GM15510 (cell line): ENCODE results near the gene ANKRD44.

ENCODE experiments used
- POLR2A ChIP-seq: IDR thresholded peaks from 3 replicates; pipeline ENCODE4 v1.6.1; 2011; ENCODE audit warnings: borderline replicate concordance; ENCODE audit not compliant: insufficient read length; ENCODE audit errors: extremely low read depth

The ANKRD44 gene

GRCh38 chr2:197232010-197232409 lies 78.6 kb downstream of the ANKRD44 start:
- no peak for TF ChIP-seq POLR2A

GRCh38 chr2:197229509-197230443 lies 80.8 kb downstream of the ANKRD44 start:
- no peak for TF ChIP-seq POLR2A

GRCh38 chr2:197223451-197223850 lies 87.1 kb downstream of the ANKRD44 start:
- no peak for TF ChIP-seq POLR2A

GRCh38 chr2:197219636-197220035 lies 90.9 kb downstream of the ANKRD44 start:
- no peak for TF ChIP-seq POLR2A

GRCh38 chr2:197217541-197217940 lies 93.0 kb downstream of the ANKRD44 start:
- TF ChIP-seq POLR2A = no peak

GRCh38 chr2:197216361-197216979 lies 94.1 kb downstream of the ANKRD44 start:
- peak; percentile 24 for TF ChIP-seq POLR2A

GRCh38 chr2:197215748-197216360 lies 94.7 kb downstream of the ANKRD44 start:
- no peak for TF ChIP-seq POLR2A

GRCh38 chr2:197212344-197213262 lies 98.0 kb downstream of the ANKRD44 start:
- TF ChIP-seq POLR2A = no peak

- TF ChIP-seq POLR2A = no peak
Measured at GRCh38 chr2:197211881-197212342, 98.7 kb downstream of the ANKRD44 start.

- TF ChIP-seq POLR2A = no peak
Measured at GRCh38 chr2:197210430-197210829, 100.2 kb downstream of the ANKRD44 start.

GRCh38 chr2:197209742-197210408 lies 100.7 kb downstream of the ANKRD44 start:
- TF ChIP-seq POLR2A = no peak

- no peak for TF ChIP-seq POLR2A
Measured at GRCh38 chr2:197209246-197209645, 101.3 kb downstream of the ANKRD44 start.

GRCh38 chr2:197208841-197209240 lies 101.7 kb downstream of the ANKRD44 start:
- no peak for TF ChIP-seq POLR2A

GRCh38 chr2:197208024-197208423 lies 102.6 kb downstream of the ANKRD44 start:
- TF ChIP-seq POLR2A = no peak
